Esophagus squamous epithelium (tissue), 4 donors: ENCODE data around the gene MBNL1.

Experiments
- CTCF ChIP-seq, 6 experiments: fragments of 450-650 bp in 4 of 6; fragments of 200-600 bp in 2 of 6; sonication (generic) in 2 of 6; IDR thresholded peaks; one replicate each; pipeline ENCODE4 v1.5.1; 2016 to 2019; ENCODE audit warnings: antibody characterized with exemption in 6 of 6, mild to moderate bottlenecking in 4 of 6, moderate library complexity in 4 of 6
- POLR2A ChIP-seq, 4 donors: fragments of 450-650 bp; IDR thresholded peaks; one replicate each; pipeline ENCODE4 v1.6.1; 2017; ENCODE audit warnings: antibody characterized with exemption in 4 of 4, mild to moderate bottlenecking in 4 of 4, moderate library complexity in 3 of 4

GRCh38 chr3:152313914-152314313 is 45.2 kb downstream of the MBNL1 start:
- no peak for TF ChIP-seq POLR2A (IDR thresholded peaks at IDR 0.05)
- TF ChIP-seq CTCF (IDR thresholded peaks at IDR 0.05), result no peak
